HepG2 (cell line): ENCODE results near the gene KLHDC4. TPM values are rescaled to one million over a fixed set of nuclear protein-coding genes. Genes with fewer than 3 reads are reported as not detected.

Source experiments
- AKNA ChIP-seq: sonication (generic); formaldehyde crosslinking; IDR thresholded peaks from 2 replicates; pipeline ENCODE4 v1.4.0; 2020; ENCODE audit warnings: missing genetic modification reagents, borderline replicate concordance
- CSRNP2 ChIP-seq: sonication (generic); formaldehyde crosslinking; conservative IDR thresholded peaks from 2 replicates; pipeline ENCODE4 v1.8.0; 2022; ENCODE audit warnings: low read depth, missing genetic modification reagents
- FOXC1 ChIP-seq: sonication (generic); formaldehyde crosslinking; IDR thresholded peaks from 2 replicates; pipeline ENCODE4 v1.8.0; 2022; ENCODE audit warnings: mild to moderate bottlenecking, missing genetic modification reagents, borderline replicate concordance
- GTF3A ChIP-seq: sonication (generic); formaldehyde crosslinking; conservative IDR thresholded peaks from 2 replicates; pipeline ENCODE4 v1.4.0; 2020; ENCODE audit warnings: mild to moderate bottlenecking, missing genetic modification reagents
- HES4 ChIP-seq: sonication (generic); formaldehyde crosslinking; IDR thresholded peaks from 2 replicates; pipeline ENCODE4 v1.9.0; 2021; ENCODE audit warnings: mild to moderate bottlenecking, missing genetic modification reagents, borderline replicate concordance
- IKZF1 ChIP-seq: fragments of 450-650 bp; IDR thresholded peaks from 2 replicates; pipeline ENCODE4 v1.7.1; 2016
- JARID2 ChIP-seq: sonication (generic); formaldehyde crosslinking; IDR thresholded peaks from 2 replicates; pipeline ENCODE4 v1.8.1; 2023; ENCODE audit warnings: missing genetic modification reagents, inconsistent platforms; ENCODE audit not compliant: insufficient replicate concordance
- KAT2B ChIP-seq: fragments of 150-350 bp; IDR thresholded peaks from 2 replicates; pipeline ENCODE4 v1.6.1; 2014; ENCODE audit warnings: low read depth, low read length, borderline replicate concordance
- KLF6 ChIP-seq: IDR thresholded peaks from 2 replicates; pipeline ENCODE4 v1.8.0; 2016; ENCODE audit warnings: missing biosample characterization, missing genetic modification reagents
- NCOA1 ChIP-seq: sonication (generic); formaldehyde crosslinking; IDR thresholded peaks from 2 replicates; pipeline ENCODE4 v1.9.0; 2021; ENCODE audit warnings: missing genetic modification reagents
- POLR2A ChIP-seq, 2 experiments: IDR thresholded peaks; 2 replicates each; pipeline ENCODE4 v1.6.1; 2011; ENCODE audit warnings: low read depth in 2 of 2, low read length in 2 of 2, mild to moderate bottlenecking in 1 of 2, moderate library complexity in 1 of 2; ENCODE audit not compliant: insufficient read depth in 1 of 2
- POLR2AphosphoS2 ChIP-seq: IDR thresholded peaks from 2 replicates; pipeline ENCODE4 v1.6.1; 2011; ENCODE audit warnings: low read depth, low read length, improper control_type of control experiment
- SRSF1 ChIP-seq: fragments of 200-400 bp; formaldehyde crosslinking; optimal IDR thresholded peaks from 2 replicates; pipeline ENCODE3; 2017; ENCODE audit warnings: mild to moderate bottlenecking, low read depth, low read length, moderate library complexity
- TOE1 ChIP-seq: sonication (generic); formaldehyde crosslinking; IDR thresholded peaks from 2 replicates; pipeline ENCODE4 v1.4.0; 2020; ENCODE audit warnings: mild to moderate bottlenecking, missing genetic modification reagents
- ZNF512 ChIP-seq: sonication (generic); formaldehyde crosslinking; IDR thresholded peaks from 2 replicates; pipeline ENCODE4 v1.4.0; 2020; ENCODE audit warnings: mild to moderate bottlenecking, missing genetic modification reagents
- ZNF703 ChIP-seq: sonication (generic); formaldehyde crosslinking; IDR thresholded peaks from 2 replicates; pipeline ENCODE4 v1.5.1; 2020; ENCODE audit warnings: missing genetic modification reagents, mild to moderate bottlenecking, moderate library complexity, borderline replicate concordance
- ZNF761 ChIP-seq: sonication (generic); formaldehyde crosslinking; conservative IDR thresholded peaks from 2 replicates; pipeline ENCODE4 v1.4.0; 2020; ENCODE audit warnings: mild to moderate bottlenecking, missing genetic modification reagents
- polyA plus RNA-seq, 8 experiments: library from polyadenylated mRNA; depleted of rRNA in 3 of 8; stranded (reverse) in 7 of 8; unstranded in 1 of 8; fragments of >200 nt; fragmentation: Illumina TruSeq in 4 of 8; extraction: Trizol in 4 of 8; gene quantifications; 2 replicates each; pipeline versions ENCODE4 v1.2.1 to v1.2.3, GENCODE V29; 2011 to 2016; ENCODE audit warnings: low read depth in 4 of 8, missing spikeins in 1 of 8, mixed read lengths in 1 of 8; ENCODE audit not compliant: insufficient read depth in 1 of 8
- total RNA-seq, 5 experiments: library from RNA; depleted of rRNA; stranded (reverse); fragments of >200 nt; fragmentation: Illumina TruSeq; extraction: Trizol; gene quantifications; 2 replicates each; pipeline ENCODE4 v1.2.3, GENCODE V29; 2016; ENCODE audit warnings: low read depth in 1 of 5
- TF ChIP-seq, protein P1 (sequence below): sonication (generic); formaldehyde crosslinking; IDR thresholded peaks from 2 replicates; pipeline ENCODE4 v1.5.0; 2020; ENCODE audit warnings: missing genetic modification reagents

Gene KLHDC4
- total and polyA plus RNA-seq, 2 of the 13 experiments (the other 11 are each of a cell fraction or from before 2014, with no cell fraction given): 18.7 to 31.8 TPM

GRCh38 chr16:87778830-87779579 lies 13.2 kb upstream of the KLHDC4 start (continued):
- TF ChIP-seq ZNF512 (CRISPR knock-in tag) (peak; percentile 89; the same call in 1 of the 2 replicates), NCOA1 (CRISPR knock-in tag) (0 out of 2 replicates have a peak, but pooled peaks have one; percentile 29), TOE1 (CRISPR knock-in tag) (no peak), AKNA (CRISPR knock-in tag) (no peak), ZNF761 (CRISPR knock-in tag) (peak; percentile 95), SRSF1 (peak; percentile 69), GTF3A (peak; percentile 69; the same call in 1 of the 2 replicates), KLF6 (peak; percentile 98), CSRNP2 (no peak), KAT2B (no peak), POLR2AphosphoS2 (no peak), HES4 (CRISPR knock-in tag) (peak; percentile 82), POLR2A (IDR thresholded peaks at IDR 0.05; ENCODE audit: insufficient read depth in 1 of 2, low read depth in 2 of 2, low read length in 2 of 2) (peak in 1 of 2 experiments; percentile 21; a peak in 1 of 4 replicates), IKZF1 (no peak), FOXC1 (CRISPR knock-in tag) (no peak; the same call in 1 of the 2 replicates), ZNF703 (peak; percentile 73; the same call in 1 of the 2 replicates), JARID2 (CRISPR knock-in tag) (peak; percentile 96)
- TF ChIP-seq, protein P1, sequence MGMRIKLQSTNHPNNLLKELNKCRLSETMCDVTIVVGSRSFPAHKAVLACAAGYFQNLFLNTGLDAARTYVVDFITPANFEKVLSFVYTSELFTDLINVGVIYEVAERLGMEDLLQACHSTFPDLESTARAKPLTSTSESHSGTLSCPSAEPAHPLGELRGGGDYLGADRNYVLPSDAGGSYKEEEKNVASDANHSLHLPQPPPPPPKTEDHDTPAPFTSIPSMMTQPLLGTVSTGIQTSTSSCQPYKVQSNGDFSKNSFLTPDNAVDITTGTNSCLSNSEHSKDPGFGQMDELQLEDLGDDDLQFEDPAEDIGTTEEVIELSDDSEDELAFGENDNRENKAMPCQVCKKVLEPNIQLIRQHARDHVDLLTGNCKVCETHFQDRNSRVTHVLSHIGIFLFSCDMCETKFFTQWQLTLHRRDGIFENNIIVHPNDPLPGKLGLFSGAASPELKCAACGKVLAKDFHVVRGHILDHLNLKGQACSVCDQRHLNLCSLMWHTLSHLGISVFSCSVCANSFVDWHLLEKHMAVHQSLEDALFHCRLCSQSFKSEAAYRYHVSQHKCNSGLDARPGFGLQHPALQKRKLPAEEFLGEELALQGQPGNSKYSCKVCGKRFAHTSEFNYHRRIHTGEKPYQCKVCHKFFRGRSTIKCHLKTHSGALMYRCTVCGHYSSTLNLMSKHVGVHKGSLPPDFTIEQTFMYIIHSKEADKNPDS (CRISPR knock-in tag): no peak
